IPS DF 4.7 (cell line): ENCODE results near the gene DHX15.

ENCODE experiments used
- DNase-seq: peaks from one replicate; pipeline ENCODE4 v3.0.0-alpha.2; 2013; ENCODE audit warnings: low spot score; ENCODE audit errors: extremely low read depth

DHX15 gene

GRCh38 chr4:24495388-24495787 is 89.0 kb downstream of the DHX15 start:
- DNase-seq: no peak

DNA sequence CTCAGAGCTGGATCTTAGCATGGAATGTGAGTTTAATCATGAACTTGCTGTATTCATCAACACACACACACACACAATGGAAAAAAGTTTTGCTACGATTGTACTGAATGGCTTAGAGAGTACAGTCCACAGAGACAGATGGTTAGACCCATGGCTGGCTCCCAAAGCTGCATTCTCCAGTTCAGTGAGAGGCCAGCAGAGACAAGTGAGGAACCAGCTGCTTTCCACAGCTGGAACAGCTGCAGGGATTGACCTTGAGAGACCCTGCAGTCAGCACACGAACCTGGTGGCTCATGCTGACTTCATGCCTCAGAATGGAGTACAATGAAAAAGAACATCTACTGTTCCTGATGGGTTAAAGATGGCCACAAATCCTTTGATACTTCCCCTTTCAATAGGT is 94.5 kb downstream of the DHX15 start:
- DNase-seq: no peak

DNA sequence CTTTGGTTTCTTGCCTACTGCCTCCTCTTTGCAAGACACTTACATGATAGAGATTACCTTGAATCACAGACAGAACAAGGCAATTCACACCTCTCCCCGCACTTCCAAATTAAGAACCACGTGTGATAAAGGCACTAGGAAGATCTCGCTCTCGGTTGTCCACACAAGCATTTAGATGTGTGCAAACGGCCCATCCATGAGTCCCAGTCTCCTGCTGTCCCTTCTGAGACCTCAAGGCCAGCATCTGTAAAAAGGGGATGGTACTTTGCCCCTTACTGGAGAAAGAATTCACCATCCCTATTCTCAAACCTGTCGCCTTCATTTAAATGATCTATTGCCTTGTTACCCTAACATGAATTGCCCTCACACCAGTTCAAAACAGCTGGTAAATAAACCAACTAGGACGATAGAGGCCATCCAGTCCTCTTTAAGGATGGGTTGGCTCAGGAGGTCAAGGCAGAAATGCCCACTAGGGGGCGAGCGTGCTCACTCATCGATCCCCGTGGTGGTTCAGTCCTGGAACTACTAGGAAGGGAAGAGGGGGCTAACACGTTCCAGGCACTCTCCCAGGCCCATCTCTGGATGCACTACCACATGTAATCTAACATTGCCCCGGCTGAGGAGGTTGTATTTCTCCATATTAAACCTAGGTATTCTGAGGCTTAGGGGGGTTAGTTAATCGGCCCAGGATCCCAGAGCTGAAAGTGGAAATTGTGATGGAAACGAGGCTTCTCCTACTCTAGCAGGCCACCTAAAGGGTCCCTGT is 95.8 kb downstream of the DHX15 start:
- no peak for DNase-seq

DNA sequence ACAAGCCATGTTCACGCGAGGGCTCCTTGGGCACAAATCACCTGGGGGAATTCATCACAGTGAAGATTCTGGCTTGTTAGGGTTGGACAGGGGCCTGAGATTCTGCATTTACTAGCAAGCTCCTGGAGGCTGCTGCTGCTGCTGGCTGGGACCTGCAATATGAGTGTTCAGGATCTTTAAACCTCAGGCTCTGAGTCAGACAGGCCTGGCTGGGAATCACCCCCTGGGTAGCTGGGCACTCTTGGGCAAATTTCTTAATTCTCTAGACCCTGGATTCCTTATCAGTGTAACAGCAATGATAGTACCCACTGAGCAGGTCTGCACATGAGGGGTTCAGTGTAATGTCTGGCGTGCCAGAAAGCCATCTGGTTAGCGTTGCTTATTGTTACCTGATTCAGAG is 101.5 kb downstream of the DHX15 start:
- no peak for DNase-seq

DNA sequence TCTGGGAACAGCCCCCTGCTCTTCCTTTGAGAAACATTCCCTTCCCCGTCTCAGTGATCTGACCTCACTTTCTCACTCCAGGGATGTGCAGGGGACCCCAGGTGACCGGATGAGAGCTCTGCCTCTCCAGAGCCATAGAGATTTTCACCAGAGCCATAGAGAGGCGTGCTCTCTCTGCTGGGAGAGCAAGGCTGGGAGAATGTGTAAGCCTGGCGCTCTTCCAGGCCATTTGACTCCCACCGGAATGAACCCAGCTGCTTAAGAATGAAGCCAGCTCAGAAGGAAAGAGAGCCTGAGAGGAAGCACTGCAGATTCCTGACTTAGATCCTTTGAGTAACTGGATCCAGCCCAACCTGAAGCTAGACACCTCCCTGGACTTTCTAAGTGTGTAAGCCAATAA is 106.4 kb downstream of the DHX15 start:
- no peak for DNase-seq
